ENCODE results near the gene PARVG.
"Not testable (repeated sequence)": the region's sequence is repeated elsewhere in the genome, so short reads cannot be mapped to it uniquely, and the experiment has no call there.

PARVG gene

GRCh38 chr22:44217346-44217745, 36.6 kb downstream of the PARVG start:
- DNase-seq = no peak

- DNase-seq = no peak
Measured at GRCh38 chr22:44218071-44218470, 37.3 kb downstream of the PARVG start.

GRCh38 chr22:44219101-44219870, 38.6 kb downstream of the PARVG start:
- no peak for DNase-seq

- no peak for DNase-seq
Measured at GRCh38 chr22:44220727-44221680, 40.3 kb downstream of the PARVG start.

- no peak for DNase-seq
Measured at GRCh38 chr22:44221710-44222475, 41.2 kb downstream of the PARVG start.

- DNase-seq = no peak
Measured at GRCh38 chr22:44224166-44224565, 43.4 kb downstream of the PARVG start.

- DNase-seq = no peak
Measured at GRCh38 chr22:44225091-44225689, 44.5 kb downstream of the PARVG start.

- DNase-seq = no peak
Measured at GRCh38 chr22:44225812-44226211, 45.1 kb downstream of the PARVG start.

- no peak for DNase-seq
Measured at GRCh38 chr22:44229331-44229730, 48.6 kb downstream of the PARVG start.

GRCh38 chr22:44229809-44230208, 49.1 kb downstream of the PARVG start:
- no peak for DNase-seq

- no peak for DNase-seq
Measured at GRCh38 chr22:44231233-44231632, 50.5 kb downstream of the PARVG start.

- not testable (repeated sequence) for DNase-seq
Measured at GRCh38 chr22:44234372-44234771, 53.6 kb downstream of the PARVG start.

- DNase-seq = no peak
Measured at GRCh38 chr22:44237290-44237689, 56.6 kb downstream of the PARVG start.

GRCh38 chr22:44241121-44241520, 60.4 kb downstream of the PARVG start:
- not testable (repeated sequence) for DNase-seq

GRCh38 chr22:44242946-44243724, 62.4 kb downstream of the PARVG start:
- DNase-seq = no peak

- DNase-seq = no peak
Measured at GRCh38 chr22:44243761-44244160, 63.0 kb downstream of the PARVG start.

- DNase-seq = no peak
Measured at GRCh38 chr22:44244265-44244822, 63.6 kb downstream of the PARVG start.

GRCh38 chr22:44245438-44245837, 64.7 kb downstream of the PARVG start:
- DNase-seq = no peak

GRCh38 chr22:44245867-44246266, 65.1 kb downstream of the PARVG start:
- DNase-seq = no peak

- DNase-seq = no peak
Measured at GRCh38 chr22:44246615-44247326, 66.0 kb downstream of the PARVG start.

- DNase-seq = no peak
Measured at GRCh38 chr22:44247346-44247745, 66.6 kb downstream of the PARVG start.

Measured in cortex of kidney (tissue), 1 donor.